Stimulated activated naive CD8-positive, alpha-beta T cell treated with anti-CD3 and anti-CD28 coated beads, Interleukin-15, amount 100 ng/mL, for 72 hours (primary cell): ENCODE measurements around the gene STK25.
A peak's percentile ranks its signal among the peaks of the same experiment; 100 is the strongest.
"Not testable (repeated sequence)": the region's sequence is repeated elsewhere in the genome, so short reads cannot be mapped to it uniquely, and the experiment has no call there.

Experiments used
- ATAC-seq: fragments of 150-1000 bp; cut with Tn5 transposase; 2 replicates; pipeline ENCODE4 v1.10.0; 2021; ENCODE audit warnings: mild to moderate bottlenecking, moderate library complexity
- DNase-seq, 2 donors: peaks; one replicate each; pipeline ENCODE4 v3.0.0; 2021 to 2022
- H3K27ac Mint-ChIP-seq, 2 donors: one replicate each; pipeline ENCODE4 v1.8.0; 2022; ENCODE audit warnings: mild to moderate bottlenecking in 2 of 2, mixed read lengths in 2 of 2, moderate library complexity in 2 of 2
- H3K27me3 Mint-ChIP-seq: one replicate; pipeline ENCODE4 v1.8.0; 2022; ENCODE audit warnings: mixed read lengths
- H3K4me1 Mint-ChIP-seq: one replicate; pipeline ENCODE4 v1.8.0; 2022; ENCODE audit warnings: mild to moderate bottlenecking, mixed read lengths
- H3K4me3 Mint-ChIP-seq, 2 donors: one replicate each; pipeline ENCODE4 v1.8.0; 2022; ENCODE audit warnings: mild to moderate bottlenecking in 2 of 2, mixed read lengths in 2 of 2, moderate library complexity in 1 of 2
- H3K9me3 Mint-ChIP-seq, 2 donors: one replicate each; pipeline ENCODE4 v1.8.0; 2022; ENCODE audit warnings: mixed read lengths in 2 of 2

The STK25 gene

DNA sequence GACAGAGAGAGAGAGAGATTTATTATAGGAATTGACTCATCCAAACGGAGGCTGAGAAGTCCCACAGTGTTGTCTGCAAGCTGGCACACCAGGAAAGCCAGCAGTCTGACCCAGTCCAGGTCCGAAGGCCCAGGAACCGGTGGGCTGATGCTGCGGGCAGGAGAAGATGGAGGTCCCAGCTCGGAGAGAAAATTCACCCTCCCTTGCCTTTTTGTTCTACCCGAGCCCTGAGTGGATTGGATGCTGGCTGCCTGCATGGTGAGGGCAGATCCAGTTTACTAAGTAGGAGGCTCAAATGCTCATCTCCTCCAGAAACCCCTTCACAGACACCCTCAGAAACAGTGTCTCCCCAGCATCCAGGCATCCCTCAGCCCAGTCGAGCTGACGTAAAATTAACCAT, 22.2 kb upstream of the STK25 start:
- ATAC-seq (no peak), DNase-seq (no peak)
- H3K9me3 Mint-ChIP-seq, result peaks cover 6 to 12% of the 10 kb centered on the region in 2 donors
- H3K4me1 Mint-ChIP-seq, result no peaks in the 10 kb centered on the region
- no peak overlapping the region for H3K4me3 Mint-ChIP-seq
- no peak overlapping the region for H3K27ac Mint-ChIP-seq
- no peaks in the 10 kb centered on the region for H3K27me3 Mint-ChIP-seq

DNA sequence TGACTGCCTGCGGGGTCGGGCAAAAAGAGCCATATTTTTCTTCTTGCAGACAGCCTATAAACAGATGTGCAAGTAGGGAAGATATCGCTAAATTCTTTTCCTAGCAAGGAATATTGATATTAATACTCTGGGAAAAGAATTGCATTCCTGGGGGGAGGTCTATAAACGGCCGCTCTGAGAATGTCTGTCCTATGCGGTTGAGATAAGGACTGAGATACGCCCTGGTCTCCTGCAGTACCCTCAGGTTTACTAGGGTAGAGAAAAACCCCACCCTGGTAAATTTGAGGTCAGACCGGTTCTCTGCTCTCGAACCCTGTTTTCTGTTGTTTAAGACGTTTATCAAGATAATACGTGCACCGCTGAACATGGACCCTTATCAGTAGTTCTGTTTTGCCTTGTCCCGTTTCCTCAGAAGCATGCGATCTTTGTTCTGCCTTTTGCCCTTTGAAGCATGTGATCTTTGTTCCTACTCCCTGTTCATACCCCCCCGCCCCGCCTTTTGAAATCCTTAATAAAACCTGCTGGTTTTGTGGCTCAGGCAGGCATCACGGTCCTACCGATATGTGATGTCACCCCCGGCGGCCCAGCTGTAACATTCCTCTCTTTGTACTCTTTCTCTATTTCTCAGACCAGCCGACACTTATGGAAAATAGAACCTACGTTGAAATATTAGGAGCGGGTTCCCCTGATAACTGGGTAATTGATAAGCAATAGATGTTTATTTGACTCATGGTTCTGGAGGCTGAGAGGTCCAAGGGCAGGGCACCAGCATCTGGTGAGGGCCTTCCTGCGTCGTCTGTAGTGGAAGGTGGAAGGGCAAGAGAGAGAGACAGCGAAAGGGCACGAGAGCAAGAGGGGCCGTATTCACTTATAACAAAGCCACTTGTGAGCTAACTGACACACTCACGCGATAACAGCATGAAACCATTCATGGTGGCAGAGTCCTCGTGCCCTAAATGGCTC, 17.7 kb upstream of the STK25 start:
- DNase-seq, H3K27me3 Mint-ChIP-seq, H3K4me1 Mint-ChIP-seq, ATAC-seq, H3K4me3 Mint-ChIP-seq, H3K27ac Mint-ChIP-seq: not testable (repeated sequence)
- H3K9me3 Mint-ChIP-seq, result peaks cover 6 to 12% of the 10 kb centered on the region in 2 donors

GRCh38 chr2:241522477-241522876, 14.1 kb upstream of the STK25 start:
- Mint-ChIP-seq H3K9me3 (peaks cover 8 to 15% of the 10 kb centered on the region in 2 donors), H3K4me3 (no peak overlapping the region)
- ATAC-seq, result no peak

GRCh38 chr2:241519669-241520068, 11.3 kb upstream of the STK25 start:
- peaks cover 13% of the 10 kb centered on the region for H3K27me3 Mint-ChIP-seq
- no peak for ATAC-seq
- peaks cover 21% of the 10 kb centered on the region for H3K4me1 Mint-ChIP-seq
- DNase-seq, result no peak
- peaks cover 13 to 17% of the 10 kb centered on the region in 2 donors for H3K9me3 Mint-ChIP-seq
- H3K27ac Mint-ChIP-seq, result no peak overlapping the region
- no peak overlapping the region for H3K4me3 Mint-ChIP-seq

More at GRCh38 chr2:241522477-241522876, 14.1 kb upstream of the STK25 start:
- Mint-ChIP-seq H3K27ac (no peak overlapping the region), H3K27me3 (peaks cover 13% of the 10 kb centered on the region), H3K4me1 (no peaks in the 10 kb centered on the region)
- no peak for DNase-seq

GRCh38 chr2:241517297-241517696, 8.9 kb upstream of the STK25 start:
- H3K4me3 Mint-ChIP-seq, result no peak overlapping the region
- peaks cover 24% of the 10 kb centered on the region for H3K4me1 Mint-ChIP-seq
- DNase-seq, result no peak
- H3K27me3 Mint-ChIP-seq, result peaks cover 9% of the 10 kb centered on the region
- H3K9me3 Mint-ChIP-seq, result peaks cover 13 to 17% of the 10 kb centered on the region in 2 donors
- H3K27ac Mint-ChIP-seq, result no peak overlapping the region
- ATAC-seq, result no peak

DNA sequence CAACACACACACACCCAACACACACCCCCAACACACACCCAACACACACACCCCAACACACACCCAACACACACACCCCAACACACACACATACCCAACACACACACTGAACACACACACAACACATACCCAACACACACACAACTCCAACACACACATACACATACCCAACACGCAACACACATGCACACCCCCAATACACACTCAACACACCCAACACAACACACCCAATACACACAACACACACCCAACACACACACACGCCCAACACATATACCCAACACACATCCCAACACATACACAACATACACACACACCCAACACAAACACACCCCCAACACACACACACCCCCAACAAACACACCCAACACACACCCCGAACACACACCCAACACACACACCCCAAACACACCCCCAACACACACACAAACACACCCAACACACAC, 8.2 kb upstream of the STK25 start:
- DNase-seq (no peak), ATAC-seq (no peak)
- peaks cover 7% of the 10 kb centered on the region for H3K27me3 Mint-ChIP-seq
- no peak overlapping the region for H3K27ac Mint-ChIP-seq
- H3K4me3 Mint-ChIP-seq, result no peak overlapping the region
- H3K4me1 Mint-ChIP-seq, result peaks cover 24% of the 10 kb centered on the region
- H3K9me3 Mint-ChIP-seq, result peaks cover 13 to 17% of the 10 kb centered on the region in 2 donors

DNA sequence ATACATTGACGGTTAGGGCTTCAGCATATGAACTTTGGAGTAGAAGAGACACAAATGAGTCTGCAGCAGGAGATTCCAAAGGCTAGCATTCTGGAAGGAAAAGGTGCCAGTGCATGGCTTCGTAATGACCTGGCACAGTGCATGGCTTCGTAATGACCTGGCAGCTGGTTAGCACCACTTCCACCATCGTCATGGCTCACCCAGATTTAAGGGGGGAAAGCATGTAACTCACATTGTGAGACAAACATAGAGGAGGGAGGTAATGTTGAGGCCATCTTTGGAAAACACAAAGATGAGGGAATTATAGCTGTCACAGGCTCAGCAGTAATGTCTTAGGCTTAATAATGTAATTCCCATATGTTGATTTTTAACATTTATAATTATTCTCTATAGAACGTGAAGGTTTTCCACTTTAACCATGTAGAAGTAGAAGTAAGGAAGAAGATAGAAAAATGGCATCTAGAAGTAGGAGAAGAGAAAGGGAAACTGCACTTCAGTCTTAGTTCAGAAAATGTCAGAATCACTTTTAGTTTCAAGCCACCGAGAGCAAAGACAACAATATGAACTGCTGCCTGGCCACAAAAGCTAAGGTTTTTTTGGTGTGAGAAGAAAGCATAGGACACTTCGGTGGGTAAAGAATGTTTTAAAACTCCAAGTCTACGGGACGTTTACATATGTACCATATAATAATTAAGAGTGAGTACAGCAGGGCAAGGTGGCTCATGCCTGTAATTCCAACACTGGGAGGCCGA, 6.8 kb upstream of the STK25 start:
- H3K27ac Mint-ChIP-seq, result peak overlapping the region; percentile 35 to 77
- peak overlapping the region; percentile 44 to 51 for H3K4me3 Mint-ChIP-seq
- H3K9me3 Mint-ChIP-seq, result peaks cover 13 to 17% of the 10 kb centered on the region in 2 donors
- DNase-seq (no peak), ATAC-seq (peak; percentile 59)
- peaks cover 24% of the 10 kb centered on the region for H3K4me1 Mint-ChIP-seq
- H3K27me3 Mint-ChIP-seq, result peaks cover 7% of the 10 kb centered on the region

DNA sequence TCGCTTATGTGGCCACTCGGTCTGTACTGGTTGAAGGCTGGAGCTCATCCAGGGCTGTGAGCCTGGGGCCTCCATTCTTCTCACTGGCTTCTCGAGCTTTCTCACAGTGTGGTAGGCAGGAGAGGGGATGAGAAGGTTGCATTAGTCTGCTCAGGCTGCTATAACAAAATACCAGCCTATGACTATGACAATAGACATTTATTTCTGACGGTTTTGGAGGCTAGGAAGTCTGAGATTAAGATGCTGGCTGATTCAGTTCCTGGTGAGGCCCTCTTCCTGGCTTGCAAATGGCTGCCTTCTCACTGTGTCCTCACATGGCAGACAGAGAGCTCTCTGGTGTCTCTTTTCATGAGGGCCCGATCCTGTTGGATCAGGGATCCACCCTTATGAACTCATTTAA, 6.2 kb upstream of the STK25 start:
- ATAC-seq, result no peak
- Mint-ChIP-seq H3K4me3 (no peak overlapping the region), H3K27ac (peak overlapping the region; percentile 35 to 62), H3K27me3 (peaks cover 2% of the 10 kb centered on the region), H3K4me1 (peaks cover 27% of the 10 kb centered on the region), H3K9me3 (peaks cover 13 to 17% of the 10 kb centered on the region in 2 donors)
- no peak for DNase-seq

DNA sequence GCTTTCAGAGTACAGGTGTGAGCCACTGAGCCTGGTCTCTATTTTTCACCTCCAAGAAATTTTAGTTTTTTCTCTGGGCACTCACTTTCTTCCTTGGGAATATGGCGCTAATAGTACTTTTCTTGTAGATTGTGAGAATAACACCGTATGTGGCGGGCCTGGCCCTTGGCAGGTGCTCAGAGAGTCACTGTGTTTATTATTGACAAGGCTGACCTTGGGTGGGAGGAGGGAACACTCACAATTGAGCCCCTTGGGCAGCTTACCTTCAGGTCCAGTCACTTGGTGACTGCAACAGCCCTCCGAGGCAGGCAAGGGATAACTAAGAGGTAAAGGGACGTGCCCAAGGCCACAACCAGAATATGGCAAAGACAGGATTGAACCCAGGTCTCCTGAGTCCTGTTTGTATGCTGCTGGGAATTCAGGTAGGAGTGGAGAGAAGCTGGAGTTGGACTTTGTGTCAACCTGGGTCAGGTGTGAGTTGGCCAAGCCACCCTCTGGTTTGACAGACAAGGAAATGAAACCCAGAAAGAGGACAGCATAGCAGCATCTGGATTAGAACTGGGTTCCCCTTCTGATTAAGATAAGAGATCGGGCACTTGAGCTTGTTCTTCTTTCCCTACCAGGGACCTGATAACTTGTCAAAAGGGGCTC, 2.8 kb upstream of the STK25 start:
- ATAC-seq (no peak), DNase-seq (no peak)
- H3K4me1 Mint-ChIP-seq, result peaks cover 44% of the 10 kb centered on the region
- no peak overlapping the region for H3K27ac Mint-ChIP-seq
- H3K9me3 Mint-ChIP-seq, result peaks cover under 1 to 1% of the 10 kb centered on the region in 2 donors
- H3K4me3 Mint-ChIP-seq, result no peak overlapping the region
- H3K27me3 Mint-ChIP-seq, result no peaks in the 10 kb centered on the region

DNA sequence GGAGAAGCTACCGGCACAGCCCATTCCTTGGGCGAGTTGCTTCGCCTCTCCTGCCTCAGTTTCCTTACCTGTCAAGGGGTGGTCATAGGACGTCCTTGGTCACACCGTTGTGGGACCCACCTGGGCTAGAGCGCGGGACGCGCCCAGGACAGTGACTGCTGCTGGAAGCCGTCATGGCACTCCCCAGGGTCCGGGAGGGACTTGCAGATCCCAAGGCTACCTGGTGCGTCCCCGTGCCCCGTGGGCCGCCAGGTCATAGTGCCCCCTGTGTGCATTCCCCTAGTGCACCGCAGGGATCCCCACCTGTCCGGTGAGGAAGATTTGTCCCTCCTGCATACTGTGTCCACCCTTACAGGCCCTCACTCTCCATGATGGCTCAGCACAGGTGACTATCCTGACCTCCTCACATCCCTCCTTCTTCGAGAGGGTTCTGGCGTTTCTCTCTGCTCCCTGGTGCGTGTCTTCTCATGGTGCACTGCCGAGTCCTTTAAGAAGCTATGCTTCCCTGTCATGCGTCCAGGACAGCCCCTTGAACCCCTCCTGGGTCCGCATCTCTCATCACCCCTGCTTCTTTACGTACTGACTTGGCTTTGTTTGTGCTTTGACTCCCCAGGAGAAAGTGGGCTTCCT, 886 bp upstream of the STK25 start:
- ATAC-seq (no peak), DNase-seq (peak in 1 of 2 donors; percentile 26)
- H3K4me1 Mint-ChIP-seq, result peaks cover 40% of the 10 kb centered on the region

DNA sequence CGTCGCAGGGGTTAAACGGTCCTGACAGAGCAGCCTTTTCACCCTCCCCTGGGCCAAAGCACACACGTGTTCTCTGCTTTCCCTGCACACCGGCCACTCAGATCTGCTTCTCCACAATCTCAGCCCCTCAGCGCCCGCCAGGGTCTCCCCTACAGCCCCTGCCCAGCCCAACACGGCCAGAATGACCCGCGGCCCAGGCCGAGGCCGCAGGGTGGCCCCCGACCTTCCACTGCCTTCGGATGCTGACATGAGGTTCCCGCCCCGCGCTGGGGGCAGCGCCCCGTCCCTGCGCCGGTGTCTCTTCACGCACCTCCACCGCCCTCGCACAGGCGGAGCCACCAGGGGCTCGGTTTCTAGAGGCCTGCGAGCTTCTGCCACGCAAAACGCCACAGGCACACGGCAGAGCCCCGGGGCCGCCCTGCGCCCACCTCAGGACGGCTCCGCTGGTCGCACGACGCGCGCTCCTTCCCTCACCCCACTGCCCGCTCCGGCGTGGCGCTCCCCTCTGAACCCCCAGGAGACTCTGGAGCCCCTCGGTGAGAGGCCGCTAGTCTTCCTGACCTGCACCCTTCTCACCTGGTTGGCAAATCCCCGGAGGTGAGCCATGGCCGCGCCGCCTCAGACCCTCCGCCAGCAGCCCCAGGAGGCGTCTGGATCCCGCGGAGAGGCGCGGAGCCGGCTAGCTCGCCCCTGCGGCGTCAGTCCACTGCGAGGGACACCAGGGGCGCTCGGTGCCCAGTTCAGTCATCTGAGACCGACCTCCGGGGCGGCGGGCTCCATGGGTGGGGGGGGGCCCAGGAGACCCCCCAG, 749 bp downstream of the STK25 start:
- DNase-seq (peak; percentile 50), ATAC-seq (peak; percentile 47)
- Mint-ChIP-seq H3K9me3 (no peaks in the 10 kb centered on the region), H3K4me3 (peak overlapping the region; percentile 87 to 95), H3K27ac (peak overlapping the region; percentile 57 to 97), H3K27me3 (no peaks in the 10 kb centered on the region), H3K4me1 (peaks cover 40% of the 10 kb centered on the region)

More for the DNA sequence above, 886 bp upstream of the STK25 start:
- H3K27me3 Mint-ChIP-seq, result no peaks in the 10 kb centered on the region
- peak overlapping the region; percentile 60 to 81 for H3K27ac Mint-ChIP-seq
- peak overlapping the region; percentile 76 to 78 for H3K4me3 Mint-ChIP-seq
- no peaks in the 10 kb centered on the region for H3K9me3 Mint-ChIP-seq

GRCh38 chr2:241506793-241507429, 1.5 kb downstream of the STK25 start:
- Mint-ChIP-seq H3K4me1 (peaks cover 40% of the 10 kb centered on the region), H3K27ac (no peak overlapping the region), H3K9me3 (no peaks in the 10 kb centered on the region), H3K4me3 (peak overlapping the region; percentile 87 to 95), H3K27me3 (no peaks in the 10 kb centered on the region)
- DNase-seq (no peak), ATAC-seq (no peak)

DNA sequence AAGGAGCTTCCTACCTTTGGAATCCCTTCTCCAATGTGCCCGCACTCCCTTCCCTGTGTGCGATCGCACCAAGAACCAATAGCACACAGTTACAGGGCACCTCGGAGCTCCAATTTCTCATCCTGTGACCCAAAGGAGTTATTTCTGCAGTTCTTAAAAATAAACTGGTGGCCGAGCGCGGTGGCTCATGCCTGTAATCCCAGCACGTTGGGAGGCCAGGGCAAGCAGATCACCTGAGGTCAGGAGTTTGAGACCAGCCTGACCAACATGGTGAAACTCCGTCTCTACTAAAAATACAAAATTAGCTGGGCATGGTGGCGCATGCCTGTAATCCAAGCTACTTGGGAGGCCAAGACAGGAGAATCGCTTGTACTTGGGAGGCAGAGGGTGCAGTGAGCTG, 2.1 kb downstream of the STK25 start:
- H3K9me3 Mint-ChIP-seq, DNase-seq, H3K27me3 Mint-ChIP-seq, ATAC-seq, H3K4me3 Mint-ChIP-seq, H3K27ac Mint-ChIP-seq: not testable (repeated sequence)
- H3K4me1 Mint-ChIP-seq, result peaks cover 40% of the 10 kb centered on the region

GRCh38 chr2:241505781-241506201, 2.6 kb downstream of the STK25 start:
- ATAC-seq (no peak), DNase-seq (no peak)
- Mint-ChIP-seq H3K4me3 (no peak overlapping the region), H3K4me1 (peaks cover 40% of the 10 kb centered on the region), H3K27ac (no peak overlapping the region), H3K9me3 (no peaks in the 10 kb centered on the region), H3K27me3 (no peaks in the 10 kb centered on the region)
